Body of pancreas (tissue), 4 donors: ENCODE data around the gene RAB10.

Experiments
- CTCF ChIP-seq, 7 experiments: fragments of 450-650 bp in 4 of 7; fragments of 200-600 bp in 3 of 7; sonication (generic) in 3 of 7; IDR thresholded peaks; one replicate each; pipeline ENCODE4 v1.5.1; 2016 to 2019; ENCODE audit warnings: antibody characterized with exemption in 7 of 7
- POLR2A ChIP-seq, 3 donors: fragments of 450-650 bp; IDR thresholded peaks; one replicate each; pipeline ENCODE4 v1.6.1; 2016; ENCODE audit warnings: antibody characterized with exemption in 3 of 3, mild to moderate bottlenecking in 2 of 3

DNA sequence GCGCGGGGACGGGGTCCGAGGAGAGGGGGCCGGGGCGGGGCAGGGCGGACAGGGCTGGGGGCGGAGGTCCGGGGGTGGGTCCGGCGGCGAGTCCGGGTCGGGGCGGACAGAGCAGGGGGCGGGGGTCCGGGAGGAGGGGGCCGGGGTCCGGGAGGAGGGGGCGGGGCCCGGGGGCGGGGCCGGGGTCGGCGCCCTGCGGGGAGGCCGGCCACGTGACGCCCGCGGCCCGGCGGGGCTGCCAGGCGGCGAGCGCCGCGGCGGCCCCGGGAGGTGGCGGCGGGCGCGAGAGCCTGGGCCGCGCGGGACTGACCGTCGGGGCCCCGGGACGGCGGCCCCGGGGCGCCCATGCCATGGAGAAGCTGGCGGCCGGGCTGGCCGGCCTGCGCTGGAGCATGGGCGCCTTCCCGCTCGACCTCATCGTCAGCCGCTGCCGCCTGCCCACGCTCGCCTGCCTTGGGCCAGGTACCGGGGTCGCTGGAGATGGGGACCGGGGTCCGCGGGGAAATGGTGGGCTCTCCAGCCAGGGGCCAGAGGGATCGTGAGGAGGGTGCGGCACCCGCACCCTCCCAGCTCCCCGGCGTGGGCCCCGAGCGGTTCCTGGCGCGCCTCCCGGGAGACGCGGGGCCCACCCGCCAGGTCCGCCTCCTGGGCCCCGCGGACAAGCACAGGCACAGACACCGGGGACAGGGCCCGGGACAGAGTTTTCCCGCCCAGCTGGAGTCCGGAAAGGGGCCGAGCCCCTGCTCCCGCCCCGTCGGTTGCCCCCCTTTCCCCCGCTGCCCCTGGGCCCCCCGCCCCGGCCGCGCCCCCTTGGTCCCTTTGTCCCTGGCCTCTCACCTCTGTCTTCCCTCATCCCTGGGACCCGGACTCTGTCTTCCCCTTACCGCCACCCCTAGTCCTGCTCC lies 139.2 kb downstream of the RAB10 start, which contains the start of gene GAREM2:
- TF ChIP-seq CTCF (IDR thresholded peaks at IDR 0.05) (no peak), POLR2A (IDR thresholded peaks at IDR 0.05) (no peak)
